H9 (cell line): ENCODE data around the gene CUEDC1. TPM values are rescaled to one million over a fixed set of nuclear protein-coding genes. Genes with fewer than 3 reads are reported as not detected.

ENCODE experiments used
- DNase-seq: peaks from one replicate; pipeline ENCODE4 v3.0.0-alpha.2; 2017
- H2AFZ ChIP-seq: one replicate; pipeline ENCODE4 v1.6.1; 2013; ENCODE audit warnings: mild to moderate bottlenecking, low read length, control low read depth, moderate library complexity
- H2AK5ac ChIP-seq: 2 replicates; pipeline ENCODE4 v1.6.1; 2013; ENCODE audit warnings: low read length, control low read depth, mixed read lengths; ENCODE audit not compliant: insufficient read length
- H2BK120ac ChIP-seq: one replicate; pipeline ENCODE4 v1.6.1; 2013; ENCODE audit warnings: low read depth, mild to moderate bottlenecking, low read length, control low read depth, inconsistent platforms; ENCODE audit not compliant: poor library complexity, severe bottlenecking
- H2BK12ac ChIP-seq: 2 replicates; pipeline ENCODE4 v1.6.1; 2013; ENCODE audit warnings: low read length, control low read depth, mixed read lengths, low read depth; ENCODE audit not compliant: insufficient read length
- H2BK15ac ChIP-seq: 2 replicates; pipeline ENCODE4 v1.6.1; 2013; ENCODE audit warnings: low read depth, low read length, control low read depth
- H2BK20ac ChIP-seq: one replicate; pipeline ENCODE4 v1.6.1; 2013; ENCODE audit warnings: low read depth, mild to moderate bottlenecking, low read length, control low read depth, inconsistent platforms; ENCODE audit not compliant: poor library complexity, severe bottlenecking
- H2BK5ac ChIP-seq: 2 replicates; pipeline ENCODE4 v1.6.1; 2013; ENCODE audit warnings: low read length, control low read depth, mixed read lengths; ENCODE audit not compliant: insufficient read length
- H3K14ac ChIP-seq: 2 replicates; pipeline ENCODE4 v1.6.1; 2013; ENCODE audit warnings: low read length, control low read depth; ENCODE audit not compliant: insufficient read depth
- H3K18ac ChIP-seq: 2 replicates; pipeline ENCODE4 v1.6.1; 2013; ENCODE audit warnings: low read depth, mild to moderate bottlenecking, mixed read lengths, low read length, control low read depth; ENCODE audit not compliant: insufficient read length
- H3K23ac ChIP-seq: 2 replicates; pipeline ENCODE4 v1.6.1; 2013; ENCODE audit warnings: low read length, control low read depth, mixed read lengths, low read depth; ENCODE audit not compliant: insufficient read length
- H3K23me2 ChIP-seq: 2 replicates; pipeline ENCODE4 v1.6.1; 2013; ENCODE audit warnings: low read depth, mild to moderate bottlenecking, mixed read lengths, low read length, control low read depth; ENCODE audit not compliant: insufficient read length, poor library complexity, severe bottlenecking
- H3K27ac ChIP-seq: 2 replicates; pipeline ENCODE4 v1.5.1; 2013; ENCODE audit warnings: low read length, control low read depth, mixed read lengths, low read depth; ENCODE audit not compliant: insufficient read length
- H3K27me3 ChIP-seq: 2 replicates; pipeline ENCODE4 v1.6.1; 2013; ENCODE audit warnings: low read length, control low read depth, inconsistent platforms; ENCODE audit not compliant: insufficient read depth
- H3K4ac ChIP-seq: 2 replicates; pipeline ENCODE4 v1.6.1; 2013; ENCODE audit warnings: low read depth, mild to moderate bottlenecking, control low read depth, inconsistent platforms, low read length, moderate library complexity
- H3K4me1 ChIP-seq: 2 replicates; pipeline ENCODE4 v1.6.1; 2013; ENCODE audit warnings: low read length, control low read depth, inconsistent platforms; ENCODE audit not compliant: insufficient read depth
- H3K4me2 ChIP-seq: 2 replicates; pipeline ENCODE4 v1.6.1; 2013; ENCODE audit warnings: low read length, control low read depth, mixed read lengths; ENCODE audit not compliant: insufficient read length, insufficient read depth
- H3K56ac ChIP-seq: 2 replicates; pipeline ENCODE4 v1.6.1; 2013; ENCODE audit warnings: low read depth, mild to moderate bottlenecking, mixed read lengths, low read length, control low read depth; ENCODE audit not compliant: insufficient read length
- H3K79me1 ChIP-seq: 2 replicates; pipeline ENCODE4 v1.6.1; 2013; ENCODE audit warnings: low read depth, mild to moderate bottlenecking, moderate library complexity, low read length, control low read depth, inconsistent platforms; ENCODE audit not compliant: insufficient read depth, poor library complexity, severe bottlenecking
- H3K79me2 ChIP-seq: 2 replicates; pipeline ENCODE4 v1.6.1; 2013; ENCODE audit warnings: low read length, control low read depth, inconsistent platforms; ENCODE audit not compliant: insufficient read depth
- H3K9ac ChIP-seq: 2 replicates; pipeline ENCODE4 v1.6.1; 2013; ENCODE audit warnings: low read length, control low read depth, mixed read lengths; ENCODE audit not compliant: insufficient read length; ENCODE audit errors: extremely low read depth
- H3K9me3 ChIP-seq: one replicate; pipeline ENCODE4 v1.6.1; 2013; ENCODE audit warnings: low read depth, low read length, inconsistent platforms; ENCODE audit not compliant: control insufficient read depth
- H3T11ph ChIP-seq: one replicate; pipeline ENCODE4 v1.6.1; 2013; ENCODE audit warnings: mild to moderate bottlenecking, low read length, control low read depth, inconsistent platforms
- H4K20me1 ChIP-seq: one replicate; pipeline ENCODE4 v1.6.1; 2013; ENCODE audit not compliant: control insufficient read depth, insufficient read length, insufficient read depth
- H4K5ac ChIP-seq: 2 replicates; pipeline ENCODE4 v1.6.1; 2013; ENCODE audit warnings: low read depth, mild to moderate bottlenecking, mixed read lengths, low read length, control low read depth; ENCODE audit not compliant: insufficient read length
- H4K8ac ChIP-seq: replicated peaks from 2 replicates; pipeline ENCODE4 v1.6.1; 2013; ENCODE audit warnings: low read length, control low read depth, mixed read lengths, low read depth; ENCODE audit not compliant: insufficient read length
- H4K91ac ChIP-seq: 2 replicates; pipeline ENCODE4 v1.6.1; 2013; ENCODE audit warnings: low read depth, mild to moderate bottlenecking, moderate library complexity, mixed read lengths, low read length, control low read depth; ENCODE audit not compliant: insufficient read length
- H3K27ac Mint-ChIP-seq, 3 experiments: 2 replicates in 2 of 3; 3 replicates in 1 of 3; pipeline ENCODE4 v1.8.0; 2020 to 2021; ENCODE audit warnings: mixed read lengths in 3 of 3, mild to moderate bottlenecking in 1 of 3, moderate library complexity in 1 of 3
- H3K27me3 Mint-ChIP-seq: 2 replicates; pipeline ENCODE4 v1.8.0; 2021; ENCODE audit warnings: low read depth, mild to moderate bottlenecking, moderate library complexity, mixed read lengths
- H3K36me3 Mint-ChIP-seq, 3 experiments: 2 replicates in 2 of 3; 3 replicates in 1 of 3; pipeline ENCODE4 v1.8.0; 2020 to 2021; ENCODE audit warnings: low read depth in 3 of 3, mixed read lengths in 3 of 3; ENCODE audit not compliant: insufficient read depth in 1 of 3
- H3K4me1 Mint-ChIP-seq, 2 experiments: 2 replicates each; pipeline ENCODE4 v1.8.0; 2020; ENCODE audit warnings: mixed read lengths in 2 of 2
- H3K4me3 Mint-ChIP-seq, 2 experiments: 2 replicates in 1 of 2; 3 replicates in 1 of 2; pipeline ENCODE4 v1.8.0; 2020 to 2021; ENCODE audit warnings: mild to moderate bottlenecking in 2 of 2, mixed read lengths in 2 of 2, moderate library complexity in 1 of 2
- H3K9me3 Mint-ChIP-seq, 2 experiments: 2 replicates in 1 of 2; 3 replicates in 1 of 2; pipeline ENCODE4 v1.8.0; 2020; ENCODE audit warnings: mild to moderate bottlenecking in 2 of 2, mixed read lengths in 2 of 2, moderate library complexity in 1 of 2
- CTCF ChIP-seq: fragments of 200-600 bp; sonication (generic); conservative IDR thresholded peaks from 3 replicates; pipeline ENCODE4 v1.8.0; 2021; ENCODE audit warnings: antibody characterized with exemption, mild to moderate bottlenecking
- WGBS: extraction: QIAGEN DNeasy Blood & Tissue Kit; methylation state at CpG from one replicate; pipeline ENCODE4 v1.1.7; 2013; ENCODE audit warnings: missing lambda C conversion rate, low lambda C conversion rate, mixed read lengths; ENCODE audit not compliant: insufficient read length; ENCODE audit errors: extremely low coverage; 5-methylcytosine and 5-hydroxymethylcytosine counted together
- total RNA-seq: library from RNA; stranded (reverse); gene quantifications from 2 replicates; pipeline ENCODE4 v1.2.1, GENCODE V29; 2021

The CUEDC1 gene
- total RNA-seq, 1 experiment from 2014 or later, result 7.3 TPM

GRCh38 chr17:57940231-57940630, 15.0 kb downstream of the CUEDC1 start:
- H3K79me1 ChIP-seq, result no peaks in the 10 kb centered on the region
- H3K9me3 ChIP-seq, result no peaks in the 10 kb centered on the region
- no peaks in the 10 kb centered on the region for H3K23me2 ChIP-seq
- no peak overlapping the region for H3K23ac ChIP-seq
- no peak overlapping the region for H3K4me2 ChIP-seq
- no peak overlapping the region for H2BK120ac ChIP-seq
- peaks cover 25 to 26% of the 10 kb centered on the region in 2 experiments for H3K4me1 Mint-ChIP-seq
- H2BK12ac ChIP-seq, result no peak overlapping the region
- no peak overlapping the region for H3K4ac ChIP-seq
- no peak overlapping the region for H3K14ac ChIP-seq
- no peak overlapping the region for H2BK5ac ChIP-seq
- H3K9ac ChIP-seq, result no peak overlapping the region
- DNase-seq, result peak; percentile 65
- no peak overlapping the region for H4K8ac ChIP-seq
- no peak overlapping the region for H4K5ac ChIP-seq
- H3K27me3 Mint-ChIP-seq, result no peaks in the 10 kb centered on the region
- H3K9me3 Mint-ChIP-seq, result no peaks in the 10 kb centered on the region
- H3K27me3 ChIP-seq, result no peaks in the 10 kb centered on the region
- no peak overlapping the region for H3T11ph ChIP-seq
- WGBS, result no CpG with 5 or more reads among the region's 5 CpGs
- peak overlapping the region in 1 of 3 experiments; percentile 68; a peak in 1 of 7 replicates for H3K27ac Mint-ChIP-seq
- peak overlapping the region in 1 of 2 experiments; percentile 4; a peak in 1 of 5 replicates for H3K4me3 Mint-ChIP-seq
- no peak overlapping the region for H2BK15ac ChIP-seq
- H2AFZ ChIP-seq, result no peak overlapping the region
- H4K20me1 ChIP-seq, result peaks cover 2% of the 10 kb centered on the region
- H3K56ac ChIP-seq, result no peak overlapping the region
- no peak overlapping the region for H3K18ac ChIP-seq
- H2BK20ac ChIP-seq, result no peak overlapping the region
- no peak overlapping the region for H2AK5ac ChIP-seq
- no peaks in the 10 kb centered on the region for H3K36me3 Mint-ChIP-seq
- H3K79me2 ChIP-seq, result no peaks in the 10 kb centered on the region
- H4K91ac ChIP-seq, result no peak overlapping the region
- H3K27ac ChIP-seq, result no peak overlapping the region
- TF ChIP-seq CTCF, result no peak
- peaks cover 2% of the 10 kb centered on the region; the same call in 1 of the 2 replicates for H3K4me1 ChIP-seq
